CD4-positive, alpha-beta T cell treated with Interleukin-17A for 1 hour (primary cell): ENCODE data around the gene RAB34.

Experiments used
- DNase-seq: peaks from one replicate; pipeline ENCODE4 v3.0.0-alpha.2; 2020

The RAB34 gene

DNA sequence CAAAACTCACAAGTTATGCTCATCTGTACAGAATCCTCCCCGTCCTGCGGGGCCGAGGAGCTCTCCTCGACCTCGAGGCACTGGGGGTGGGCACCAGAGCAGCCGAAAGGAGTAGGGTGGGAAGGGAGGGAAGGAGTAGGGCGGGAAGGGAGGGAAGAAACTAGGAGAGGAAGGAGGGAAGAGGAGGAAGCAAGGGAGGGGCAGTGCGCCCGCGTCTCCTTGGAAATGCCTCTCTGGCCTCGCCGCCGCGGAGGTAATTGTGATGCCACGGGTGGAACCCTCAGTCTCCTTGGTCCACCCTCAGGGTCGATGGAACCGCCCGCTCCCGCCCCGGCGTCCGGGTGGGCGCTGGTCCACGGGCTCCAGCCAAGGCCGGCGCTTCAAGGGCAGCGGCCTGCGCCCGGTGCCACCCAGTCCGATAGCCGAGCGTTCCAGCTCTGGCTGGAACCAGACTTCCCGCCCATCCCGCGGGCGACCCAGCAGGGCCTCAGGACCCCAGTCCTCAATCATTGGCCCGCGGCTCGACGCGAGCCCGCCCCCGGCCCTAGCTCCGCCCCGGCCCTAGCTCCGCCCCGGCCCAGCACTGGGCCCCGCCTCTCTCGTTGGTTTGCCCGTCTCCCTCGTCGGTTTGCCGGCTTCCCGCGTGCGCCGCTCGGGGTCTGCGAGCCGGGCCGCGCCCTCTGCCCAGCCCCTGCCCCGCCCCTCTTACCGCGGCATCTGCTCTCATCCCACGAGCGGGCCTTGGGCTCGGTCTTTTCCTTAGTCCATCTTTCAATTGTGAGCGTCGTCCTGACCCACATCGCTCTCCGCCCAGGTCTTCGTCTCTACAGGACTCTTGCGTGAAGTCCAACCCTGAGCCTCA lies 6.6 kb downstream of the RAB34 start:
- DNase-seq: peak; percentile 94

GRCh38 chr17:28707339-28707720 lies 10.3 kb downstream of the RAB34 start:
- no peak for DNase-seq

DNA sequence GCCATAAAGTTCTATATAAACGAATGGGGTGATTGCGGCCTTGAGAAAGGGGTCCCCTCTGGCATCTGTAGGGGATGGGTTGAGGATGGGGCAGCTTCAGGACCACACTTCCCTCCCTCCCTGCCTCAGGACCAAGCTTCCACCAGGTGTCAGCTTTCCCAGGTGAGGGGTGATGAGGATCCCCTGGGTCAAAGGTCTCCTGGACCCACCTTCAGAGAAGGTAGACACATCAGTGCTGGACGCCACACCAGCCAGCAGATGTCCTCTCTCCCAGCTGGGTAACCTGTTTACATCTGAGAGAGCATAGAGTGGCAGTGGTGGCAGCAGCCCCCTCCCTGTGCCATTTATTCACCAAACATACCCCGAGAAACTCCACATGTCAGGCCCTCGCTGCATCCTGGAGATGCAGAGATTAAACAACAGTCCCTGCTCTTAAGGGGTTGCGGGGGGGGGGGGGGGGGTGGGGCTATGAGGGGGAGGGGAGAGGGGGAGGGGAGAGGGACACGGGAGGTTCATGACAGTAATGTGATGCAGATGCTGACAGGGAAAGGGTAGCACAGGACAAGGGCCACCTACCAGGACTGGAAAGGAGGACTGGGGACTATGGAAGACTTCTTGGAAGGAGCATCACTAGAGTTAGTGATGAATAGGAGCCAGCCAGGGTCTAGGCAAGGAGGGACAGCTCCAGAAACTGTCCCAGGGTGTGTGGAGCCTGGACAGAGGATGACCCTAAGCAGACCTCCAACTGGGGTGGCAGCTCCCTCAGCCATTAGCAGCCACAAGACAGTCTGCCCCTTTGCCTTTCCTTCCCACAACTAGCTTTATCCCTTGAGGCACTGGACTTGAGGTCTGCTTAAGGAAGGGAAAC lies 11.0 kb downstream of the RAB34 start:
- no peak for DNase-seq

DNA sequence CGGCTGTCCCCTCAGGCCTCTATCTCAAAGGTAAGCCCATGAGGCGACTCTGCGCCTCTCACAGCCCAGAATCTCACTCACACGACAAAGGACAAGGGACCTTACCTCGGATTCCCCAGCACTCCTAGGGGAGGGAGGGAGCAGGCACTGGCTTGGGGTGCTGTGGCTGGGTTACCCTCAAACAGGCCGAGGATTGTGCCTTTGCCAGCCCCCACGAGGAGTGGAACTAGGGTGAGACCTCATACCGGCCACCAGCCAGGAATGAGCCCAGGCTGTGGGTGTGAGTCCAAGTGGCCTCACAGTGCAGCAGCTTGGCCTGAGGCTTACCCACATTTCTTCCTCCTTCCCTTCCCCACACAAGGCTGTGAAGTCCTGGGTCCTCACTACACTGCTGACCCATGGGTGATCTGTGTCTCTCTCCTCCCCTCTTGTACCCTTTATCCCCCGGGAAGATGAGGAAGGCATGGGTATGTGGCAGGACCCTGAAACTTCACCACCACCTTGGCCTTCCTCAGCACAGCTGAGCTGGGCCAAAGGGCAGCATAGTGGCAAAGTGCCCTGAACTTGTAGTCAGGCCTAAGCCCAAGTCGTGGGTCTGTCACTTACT lies 11.8 kb downstream of the RAB34 start:
- no peak for DNase-seq

DNA sequence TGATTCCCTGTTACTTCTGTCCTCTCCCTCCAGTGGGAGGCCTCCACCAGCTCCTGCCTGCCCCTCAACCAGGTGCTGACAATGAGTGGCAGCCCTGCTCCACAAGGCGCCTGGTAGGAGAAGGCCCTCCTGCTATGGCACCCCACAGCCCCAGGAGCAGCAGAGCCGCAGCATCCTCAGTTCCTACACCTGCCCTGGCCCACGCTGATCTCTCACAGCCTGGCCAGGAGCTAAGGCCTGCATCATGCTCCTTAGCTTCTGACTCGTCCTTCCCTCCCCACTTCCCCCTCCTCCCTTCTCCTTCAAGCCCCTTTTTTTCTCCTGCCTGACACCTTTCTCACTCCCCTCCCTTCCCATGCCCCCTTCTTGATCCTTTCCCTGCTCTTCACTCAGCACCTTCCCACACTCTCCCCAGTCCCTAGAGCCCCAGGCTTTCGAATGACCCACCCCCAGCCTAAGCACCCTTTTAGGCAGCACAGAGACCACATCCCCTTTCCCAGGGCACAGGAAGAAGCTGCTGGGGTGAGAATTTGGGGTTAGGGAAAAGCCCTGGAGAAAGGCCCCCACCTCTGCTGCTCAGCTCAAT lies 12.5 kb downstream of the RAB34 start:
- DNase-seq: no peak

DNA sequence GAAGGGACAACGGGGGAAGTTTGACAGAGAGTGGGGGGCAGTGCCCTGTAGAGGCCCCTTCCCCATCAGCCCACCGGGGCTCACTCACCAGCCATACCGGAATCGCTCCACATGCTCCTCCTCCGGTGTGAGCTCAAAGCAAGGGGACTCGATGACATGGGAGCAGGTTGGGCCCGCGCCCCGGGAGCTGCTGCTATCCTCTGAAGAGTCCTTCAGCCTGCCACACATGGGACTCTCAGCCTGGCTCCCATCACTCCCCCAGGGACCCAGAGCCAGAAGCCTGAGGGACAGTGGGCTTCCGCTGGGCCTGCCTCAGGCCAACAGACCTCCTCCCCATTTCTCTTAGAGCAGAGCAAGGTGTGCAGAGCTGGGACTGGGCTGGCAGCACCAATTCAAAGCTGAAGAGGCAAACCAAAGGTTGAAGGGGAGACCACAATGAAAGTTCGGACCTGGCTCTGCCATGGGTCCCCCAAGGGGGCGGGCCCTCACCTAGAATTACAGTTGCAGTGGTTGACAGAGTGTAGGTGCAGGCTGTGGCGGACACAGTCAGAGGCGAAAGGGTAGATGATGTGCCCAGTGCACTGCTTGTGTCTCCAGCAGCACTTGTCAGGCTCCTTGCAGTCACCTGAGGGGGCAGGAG lies 13.3 kb downstream of the RAB34 start:
- DNase-seq: no peak

DNA sequence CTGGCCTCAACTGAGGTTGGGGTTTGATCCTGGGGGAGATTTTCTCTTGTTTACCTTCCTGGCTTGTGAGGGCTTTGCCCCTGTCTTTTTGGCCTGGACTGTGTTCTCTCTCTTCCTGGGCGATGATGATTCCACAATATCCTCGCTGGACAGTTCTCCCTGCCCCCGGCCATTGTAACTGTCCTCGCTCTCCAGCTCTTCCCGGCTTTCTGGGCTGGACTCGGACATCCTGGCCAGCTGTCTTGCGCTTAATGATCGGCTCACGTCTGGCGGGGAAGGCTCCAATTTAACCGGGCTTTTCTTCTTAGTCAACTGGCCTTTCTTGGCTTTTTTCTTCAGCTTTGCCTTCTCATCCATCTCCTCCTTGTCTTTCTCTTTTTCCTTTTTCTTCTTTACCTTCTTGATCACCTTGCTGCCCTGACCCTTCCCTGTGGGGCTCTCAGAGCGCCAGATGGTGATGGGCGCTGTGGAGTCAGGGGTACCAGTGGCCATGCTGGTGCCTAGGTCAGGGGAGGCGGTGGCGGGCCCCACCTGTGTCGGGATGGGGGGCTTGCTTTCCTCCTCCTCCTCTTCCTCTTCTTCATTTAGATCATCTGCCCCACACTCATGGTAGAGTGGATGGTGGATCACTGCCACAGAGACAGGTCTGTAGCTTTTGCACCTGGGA lies 14.0 kb downstream of the RAB34 start:
- DNase-seq: no peak

DNA sequence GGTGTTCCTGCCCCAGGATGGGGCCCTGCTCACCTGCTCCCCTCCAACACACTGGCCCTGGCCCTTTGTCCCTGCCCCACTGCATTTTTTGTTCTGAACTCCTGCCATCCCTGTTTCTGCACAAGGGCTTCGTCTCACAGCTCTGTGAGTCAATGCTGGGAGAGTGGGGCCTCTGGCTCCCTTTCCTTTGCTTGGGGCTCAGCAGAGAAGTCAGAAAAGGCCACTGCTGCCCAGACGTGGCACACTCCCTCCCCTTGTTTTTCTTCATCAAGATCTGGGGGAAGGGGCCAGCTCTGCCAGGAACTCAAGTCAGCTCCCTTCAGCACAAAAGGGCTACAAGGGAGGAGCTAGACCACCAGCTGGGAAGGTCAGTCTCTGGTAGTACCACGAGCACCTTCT lies 14.9 kb downstream of the RAB34 start:
- no peak for DNase-seq

- DNase-seq: no peak
Observed at GRCh38 chr17:28702026-28702751, 15.5 kb downstream of the RAB34 start.

GRCh38 chr17:28700830-28701492 lies 16.7 kb downstream of the RAB34 start:
- DNase-seq: no peak

DNA sequence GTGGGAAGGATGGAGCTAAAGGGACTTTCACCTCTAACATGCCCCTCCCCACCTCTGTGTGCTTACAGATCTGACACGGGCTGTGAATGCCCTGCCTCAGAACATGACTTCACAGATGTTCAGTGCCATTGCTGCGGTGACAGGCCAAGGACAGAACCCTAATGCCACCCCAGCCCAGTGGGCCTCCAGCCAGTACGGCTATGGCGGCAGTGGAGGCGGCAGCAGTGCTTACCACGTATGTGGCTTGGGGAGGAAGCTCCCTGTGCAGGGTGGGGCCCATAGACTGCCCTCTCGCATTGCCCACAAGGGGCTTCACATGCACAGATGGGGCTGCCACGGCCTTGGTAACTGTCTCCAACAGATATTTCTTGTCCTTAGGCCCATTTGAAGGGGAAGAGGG lies 17.4 kb downstream of the RAB34 start:
- DNase-seq: no peak

GRCh38 chr17:28698253-28698941 lies 19.3 kb downstream of the RAB34 start:
- no peak for DNase-seq

DNA sequence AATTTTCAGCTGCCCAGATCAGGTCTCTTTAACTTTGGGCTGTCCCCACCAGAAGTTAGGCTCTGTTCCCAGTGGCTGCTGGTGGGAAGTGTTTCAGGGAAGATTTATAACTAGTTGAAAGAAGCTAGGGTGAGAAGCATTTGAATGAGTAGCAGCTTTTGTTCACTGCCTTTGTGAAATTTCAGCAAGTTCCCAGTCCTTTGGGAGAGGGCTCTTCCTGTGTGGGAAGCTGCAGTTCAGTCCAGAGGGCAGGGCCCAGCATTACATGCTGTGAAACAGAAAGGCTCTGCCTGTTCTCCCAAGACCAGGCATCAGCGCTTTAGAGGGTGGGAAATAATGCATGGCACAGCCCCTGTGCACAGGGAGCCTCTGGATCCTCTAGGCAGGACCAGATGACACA lies 23.8 kb downstream of the RAB34 start:
- DNase-seq: no peak

GRCh38 chr17:28689011-28689410 lies 28.7 kb downstream of the RAB34 start:
- no peak for DNase-seq

GRCh38 chr17:28688481-28688880 lies 29.2 kb downstream of the RAB34 start:
- DNase-seq: no peak

DNA sequence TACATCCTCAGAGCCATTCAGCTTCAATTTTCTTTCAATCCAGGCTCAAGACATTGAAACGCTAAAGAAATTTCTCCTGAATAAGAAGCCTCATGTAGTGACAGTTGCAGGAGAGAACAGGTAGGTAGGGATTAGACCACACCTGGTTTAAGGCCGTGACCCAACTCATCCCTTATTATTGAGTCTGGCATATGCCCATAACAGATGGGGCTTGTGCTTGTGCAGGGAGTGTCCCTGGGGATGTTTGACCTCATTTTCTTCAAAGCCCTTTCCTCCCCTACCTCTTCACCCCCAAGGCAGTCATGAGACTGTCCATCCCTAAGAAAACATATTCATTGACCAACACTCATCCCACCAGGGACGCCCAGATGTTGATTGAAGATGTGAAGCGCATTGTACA lies 31.4 kb downstream of the RAB34 start:
- DNase-seq: no peak

DNA sequence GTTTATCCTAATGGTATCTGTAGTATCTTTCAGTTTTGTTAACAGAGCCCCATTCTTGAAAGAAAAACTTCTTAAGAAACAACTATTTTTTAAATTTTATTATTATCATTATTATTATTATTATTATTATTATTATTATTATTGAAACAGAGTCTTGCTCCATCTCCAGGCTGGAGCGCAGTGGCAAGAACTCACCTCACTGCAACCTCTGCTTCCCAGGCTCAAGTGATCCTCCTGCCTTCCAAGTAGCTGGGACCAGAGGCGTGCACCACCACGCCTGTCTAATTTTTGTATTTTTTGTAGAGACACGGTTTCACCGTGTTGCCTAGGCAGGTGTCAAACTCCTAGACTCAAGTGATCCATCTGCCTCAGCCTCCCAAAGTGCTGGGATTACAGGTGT lies 32.3 kb downstream of the RAB34 start:
- no peak for DNase-seq

DNA sequence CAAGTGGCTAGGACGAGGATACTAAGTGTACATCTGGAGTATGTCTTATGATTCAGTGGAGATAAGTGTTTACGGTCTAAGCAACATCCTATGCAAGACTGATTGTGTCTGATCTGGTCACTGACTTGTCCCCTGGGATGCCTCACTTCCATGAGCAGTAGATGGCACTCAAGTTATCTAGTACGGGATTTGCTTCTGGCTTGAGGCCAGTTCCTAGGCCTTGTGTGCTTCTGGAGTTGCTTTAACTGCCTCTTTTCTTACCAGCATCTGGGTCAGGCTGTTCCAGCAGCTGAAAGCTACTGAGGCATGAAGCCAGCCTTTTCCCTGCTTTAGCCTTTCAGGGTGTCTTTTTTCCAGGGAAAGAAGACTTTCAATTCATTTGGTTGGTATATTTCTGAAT lies 32.7 kb downstream of the RAB34 start:
- DNase-seq: no peak

- no peak for DNase-seq
Observed at GRCh38 chr17:28682655-28683054, 35.0 kb downstream of the RAB34 start.

DNA sequence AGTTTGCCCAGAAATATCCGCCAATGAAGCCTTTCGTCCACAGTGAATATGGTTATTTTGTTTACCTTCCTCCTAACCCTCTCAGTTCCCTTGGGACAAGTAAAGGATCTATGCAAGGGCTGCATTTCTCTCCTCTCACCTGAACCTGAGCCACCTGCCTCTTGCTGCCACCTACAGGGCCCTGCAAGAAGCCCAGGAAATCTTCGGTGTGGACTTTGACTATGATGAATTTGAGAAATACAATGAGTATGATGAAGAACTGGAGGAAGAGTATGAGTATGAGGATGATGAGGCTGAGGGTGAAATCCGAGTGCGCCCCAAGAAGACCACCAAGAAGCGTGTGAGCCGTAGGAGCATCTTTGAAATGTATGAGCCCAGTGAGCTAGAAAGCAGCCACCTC lies 41.7 kb downstream of the RAB34 start:
- peak; percentile 19 for DNase-seq
